H9 (cell line): ENCODE measurements around the gene THSD4. TPM values are rescaled to one million over a fixed set of nuclear protein-coding genes. Genes with fewer than 3 reads are reported as not detected.

ENCODE experiments used
- DNase-seq: peaks from one replicate; pipeline ENCODE4 v3.0.0-alpha.2; 2017
- H2AFZ ChIP-seq: one replicate; pipeline ENCODE4 v1.6.1; 2013; ENCODE audit warnings: mild to moderate bottlenecking, low read length, control low read depth, moderate library complexity
- H2AK5ac ChIP-seq: 2 replicates; pipeline ENCODE4 v1.6.1; 2013; ENCODE audit warnings: low read length, control low read depth, mixed read lengths; ENCODE audit not compliant: insufficient read length
- H2BK120ac ChIP-seq: one replicate; pipeline ENCODE4 v1.6.1; 2013; ENCODE audit warnings: low read depth, mild to moderate bottlenecking, low read length, control low read depth, inconsistent platforms; ENCODE audit not compliant: poor library complexity, severe bottlenecking
- H2BK12ac ChIP-seq: 2 replicates; pipeline ENCODE4 v1.6.1; 2013; ENCODE audit warnings: low read length, control low read depth, mixed read lengths, low read depth; ENCODE audit not compliant: insufficient read length
- H2BK15ac ChIP-seq: 2 replicates; pipeline ENCODE4 v1.6.1; 2013; ENCODE audit warnings: low read depth, low read length, control low read depth
- H2BK20ac ChIP-seq: one replicate; pipeline ENCODE4 v1.6.1; 2013; ENCODE audit warnings: low read depth, mild to moderate bottlenecking, low read length, control low read depth, inconsistent platforms; ENCODE audit not compliant: poor library complexity, severe bottlenecking
- H2BK5ac ChIP-seq: 2 replicates; pipeline ENCODE4 v1.6.1; 2013; ENCODE audit warnings: low read length, control low read depth, mixed read lengths; ENCODE audit not compliant: insufficient read length
- H3K14ac ChIP-seq: 2 replicates; pipeline ENCODE4 v1.6.1; 2013; ENCODE audit warnings: low read length, control low read depth; ENCODE audit not compliant: insufficient read depth
- H3K18ac ChIP-seq: 2 replicates; pipeline ENCODE4 v1.6.1; 2013; ENCODE audit warnings: low read depth, mild to moderate bottlenecking, mixed read lengths, low read length, control low read depth; ENCODE audit not compliant: insufficient read length
- H3K23ac ChIP-seq: 2 replicates; pipeline ENCODE4 v1.6.1; 2013; ENCODE audit warnings: low read length, control low read depth, mixed read lengths, low read depth; ENCODE audit not compliant: insufficient read length
- H3K23me2 ChIP-seq: 2 replicates; pipeline ENCODE4 v1.6.1; 2013; ENCODE audit warnings: low read depth, mild to moderate bottlenecking, mixed read lengths, low read length, control low read depth; ENCODE audit not compliant: insufficient read length, poor library complexity, severe bottlenecking
- H3K27ac ChIP-seq: 2 replicates; pipeline ENCODE4 v1.5.1; 2013; ENCODE audit warnings: low read length, control low read depth, mixed read lengths, low read depth; ENCODE audit not compliant: insufficient read length
- H3K27me3 ChIP-seq: 2 replicates; pipeline ENCODE4 v1.6.1; 2013; ENCODE audit warnings: low read length, control low read depth, inconsistent platforms; ENCODE audit not compliant: insufficient read depth
- H3K4ac ChIP-seq: 2 replicates; pipeline ENCODE4 v1.6.1; 2013; ENCODE audit warnings: low read depth, mild to moderate bottlenecking, control low read depth, inconsistent platforms, low read length, moderate library complexity
- H3K4me1 ChIP-seq: 2 replicates; pipeline ENCODE4 v1.6.1; 2013; ENCODE audit warnings: low read length, control low read depth, inconsistent platforms; ENCODE audit not compliant: insufficient read depth
- H3K4me2 ChIP-seq: 2 replicates; pipeline ENCODE4 v1.6.1; 2013; ENCODE audit warnings: low read length, control low read depth, mixed read lengths; ENCODE audit not compliant: insufficient read length, insufficient read depth
- H3K56ac ChIP-seq: 2 replicates; pipeline ENCODE4 v1.6.1; 2013; ENCODE audit warnings: low read depth, mild to moderate bottlenecking, mixed read lengths, low read length, control low read depth; ENCODE audit not compliant: insufficient read length
- H3K79me1 ChIP-seq: 2 replicates; pipeline ENCODE4 v1.6.1; 2013; ENCODE audit warnings: low read depth, mild to moderate bottlenecking, moderate library complexity, low read length, control low read depth, inconsistent platforms; ENCODE audit not compliant: insufficient read depth, poor library complexity, severe bottlenecking
- H3K79me2 ChIP-seq: 2 replicates; pipeline ENCODE4 v1.6.1; 2013; ENCODE audit warnings: low read length, control low read depth, inconsistent platforms; ENCODE audit not compliant: insufficient read depth
- H3K9ac ChIP-seq: 2 replicates; pipeline ENCODE4 v1.6.1; 2013; ENCODE audit warnings: low read length, control low read depth, mixed read lengths; ENCODE audit not compliant: insufficient read length; ENCODE audit errors: extremely low read depth
- H3K9me3 ChIP-seq: one replicate; pipeline ENCODE4 v1.6.1; 2013; ENCODE audit warnings: low read depth, low read length, inconsistent platforms; ENCODE audit not compliant: control insufficient read depth
- H3T11ph ChIP-seq: one replicate; pipeline ENCODE4 v1.6.1; 2013; ENCODE audit warnings: mild to moderate bottlenecking, low read length, control low read depth, inconsistent platforms
- H4K20me1 ChIP-seq: one replicate; pipeline ENCODE4 v1.6.1; 2013; ENCODE audit not compliant: control insufficient read depth, insufficient read length, insufficient read depth
- H4K5ac ChIP-seq: 2 replicates; pipeline ENCODE4 v1.6.1; 2013; ENCODE audit warnings: low read depth, mild to moderate bottlenecking, mixed read lengths, low read length, control low read depth; ENCODE audit not compliant: insufficient read length
- H4K8ac ChIP-seq: replicated peaks from 2 replicates; pipeline ENCODE4 v1.6.1; 2013; ENCODE audit warnings: low read length, control low read depth, mixed read lengths, low read depth; ENCODE audit not compliant: insufficient read length
- H4K91ac ChIP-seq: 2 replicates; pipeline ENCODE4 v1.6.1; 2013; ENCODE audit warnings: low read depth, mild to moderate bottlenecking, moderate library complexity, mixed read lengths, low read length, control low read depth; ENCODE audit not compliant: insufficient read length
- H3K27ac Mint-ChIP-seq, 3 experiments: 2 replicates in 2 of 3; 3 replicates in 1 of 3; pipeline ENCODE4 v1.8.0; 2020 to 2021; ENCODE audit warnings: mixed read lengths in 3 of 3, mild to moderate bottlenecking in 1 of 3, moderate library complexity in 1 of 3
- H3K27me3 Mint-ChIP-seq: 2 replicates; pipeline ENCODE4 v1.8.0; 2021; ENCODE audit warnings: low read depth, mild to moderate bottlenecking, moderate library complexity, mixed read lengths
- H3K36me3 Mint-ChIP-seq, 3 experiments: 2 replicates in 2 of 3; 3 replicates in 1 of 3; pipeline ENCODE4 v1.8.0; 2020 to 2021; ENCODE audit warnings: low read depth in 3 of 3, mixed read lengths in 3 of 3; ENCODE audit not compliant: insufficient read depth in 1 of 3
- H3K4me1 Mint-ChIP-seq, 2 experiments: 2 replicates each; pipeline ENCODE4 v1.8.0; 2020; ENCODE audit warnings: mixed read lengths in 2 of 2
- H3K4me3 Mint-ChIP-seq, 2 experiments: 2 replicates in 1 of 2; 3 replicates in 1 of 2; pipeline ENCODE4 v1.8.0; 2020 to 2021; ENCODE audit warnings: mild to moderate bottlenecking in 2 of 2, mixed read lengths in 2 of 2, moderate library complexity in 1 of 2
- H3K9me3 Mint-ChIP-seq, 2 experiments: 2 replicates in 1 of 2; 3 replicates in 1 of 2; pipeline ENCODE4 v1.8.0; 2020; ENCODE audit warnings: mild to moderate bottlenecking in 2 of 2, mixed read lengths in 2 of 2, moderate library complexity in 1 of 2
- WGBS: extraction: QIAGEN DNeasy Blood & Tissue Kit; methylation state at CpG from one replicate; pipeline ENCODE4 v1.1.7; 2013; ENCODE audit warnings: missing lambda C conversion rate, low lambda C conversion rate, mixed read lengths; ENCODE audit not compliant: insufficient read length; ENCODE audit errors: extremely low coverage; 5-methylcytosine and 5-hydroxymethylcytosine counted together
- total RNA-seq: library from RNA; stranded (reverse); gene quantifications from 2 replicates; pipeline ENCODE4 v1.2.1, GENCODE V29; 2021
- TF ChIP-seq, protein P1 (sequence below): fragments of 200-600 bp; sonication (generic); conservative IDR thresholded peaks from 3 replicates; pipeline ENCODE4 v1.8.0; 2021; ENCODE audit warnings: antibody characterized with exemption, mild to moderate bottlenecking

Gene THSD4
- total RNA-seq, 1 experiment from 2014 or later: 5.5 TPM

DNA sequence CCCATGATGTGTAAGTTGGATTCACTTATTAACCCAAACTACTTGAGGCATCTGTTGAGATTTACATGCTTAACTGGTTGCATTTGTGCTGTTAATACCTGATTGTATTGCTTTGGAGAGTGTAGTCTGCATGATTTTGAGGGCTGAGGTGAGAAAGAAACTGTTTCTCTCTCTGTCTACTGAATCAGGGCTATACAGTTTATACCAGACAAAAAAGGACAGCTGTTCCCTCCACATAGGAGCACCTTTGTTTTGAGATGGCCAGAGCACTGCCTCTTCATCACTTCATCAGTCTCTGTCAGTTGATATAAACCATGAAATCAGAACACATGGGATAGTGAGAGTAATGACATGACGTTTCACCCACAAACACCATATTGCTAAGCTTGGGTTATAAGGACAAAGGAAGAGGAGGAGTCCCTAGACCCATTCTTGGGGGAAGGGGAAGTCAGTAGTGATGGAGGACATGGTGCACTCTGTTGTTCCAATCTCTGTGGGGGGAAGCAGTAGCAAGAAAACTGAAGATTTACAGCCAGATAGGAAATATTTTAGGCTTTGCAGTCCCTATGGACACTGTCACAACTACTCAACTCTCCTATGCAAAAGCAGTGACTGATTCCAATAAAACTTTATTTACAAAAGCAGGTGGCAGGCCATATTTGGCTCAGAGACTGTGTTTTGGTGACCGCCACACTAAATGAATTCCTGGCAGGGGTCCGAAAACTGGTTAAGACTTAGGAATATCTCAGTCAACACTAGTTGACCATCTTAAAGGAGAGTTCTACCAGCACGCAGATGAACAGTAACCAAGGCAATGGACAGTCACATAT lies 571.2 kb downstream of the THSD4 start:
- Mint-ChIP-seq H3K4me3 (no peak overlapping the region), H3K9me3 (peaks cover 9 to 10% of the 10 kb centered on the region in 2 experiments), H3K4me1 (peaks cover 3 to 5% of the 10 kb centered on the region in 2 experiments; a peak in 1 of 4 replicates), H3K27me3 (no peaks in the 10 kb centered on the region), H3K27ac (no peak overlapping the region), H3K36me3 (peaks cover 3 to 10% (median 5%) of the 10 kb centered on the region in 3 experiments; a peak in 5 of 7 replicates)
- no peak overlapping the region for H3K27ac ChIP-seq
- H3K79me1 ChIP-seq: no peaks in the 10 kb centered on the region
- no peaks in the 10 kb centered on the region for H4K20me1 ChIP-seq
- no peak overlapping the region for H3K4me2 ChIP-seq
- H4K8ac ChIP-seq: no peak overlapping the region
- H4K5ac ChIP-seq: no peak overlapping the region
- H3T11ph ChIP-seq: no peak overlapping the region
- no peak overlapping the region for H4K91ac ChIP-seq
- TF ChIP-seq, protein P1, sequence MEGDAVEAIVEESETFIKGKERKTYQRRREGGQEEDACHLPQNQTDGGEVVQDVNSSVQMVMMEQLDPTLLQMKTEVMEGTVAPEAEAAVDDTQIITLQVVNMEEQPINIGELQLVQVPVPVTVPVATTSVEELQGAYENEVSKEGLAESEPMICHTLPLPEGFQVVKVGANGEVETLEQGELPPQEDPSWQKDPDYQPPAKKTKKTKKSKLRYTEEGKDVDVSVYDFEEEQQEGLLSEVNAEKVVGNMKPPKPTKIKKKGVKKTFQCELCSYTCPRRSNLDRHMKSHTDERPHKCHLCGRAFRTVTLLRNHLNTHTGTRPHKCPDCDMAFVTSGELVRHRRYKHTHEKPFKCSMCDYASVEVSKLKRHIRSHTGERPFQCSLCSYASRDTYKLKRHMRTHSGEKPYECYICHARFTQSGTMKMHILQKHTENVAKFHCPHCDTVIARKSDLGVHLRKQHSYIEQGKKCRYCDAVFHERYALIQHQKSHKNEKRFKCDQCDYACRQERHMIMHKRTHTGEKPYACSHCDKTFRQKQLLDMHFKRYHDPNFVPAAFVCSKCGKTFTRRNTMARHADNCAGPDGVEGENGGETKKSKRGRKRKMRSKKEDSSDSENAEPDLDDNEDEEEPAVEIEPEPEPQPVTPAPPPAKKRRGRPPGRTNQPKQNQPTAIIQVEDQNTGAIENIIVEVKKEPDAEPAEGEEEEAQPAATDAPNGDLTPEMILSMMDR: no peak
- no peak overlapping the region for H2BK12ac ChIP-seq
- H3K9ac ChIP-seq: no peak overlapping the region
- H2BK20ac ChIP-seq: no peak overlapping the region
- WGBS: no CpG with 5 or more reads among the region's 4 CpGs
- no peak overlapping the region for H2BK120ac ChIP-seq
- no peak overlapping the region for H3K14ac ChIP-seq
- H2AK5ac ChIP-seq: no peak overlapping the region
- H2AFZ ChIP-seq: no peak overlapping the region
- no peak for DNase-seq
- H3K9me3 ChIP-seq: no peaks in the 10 kb centered on the region
- no peak overlapping the region for H3K18ac ChIP-seq
- H3K23me2 ChIP-seq: no peaks in the 10 kb centered on the region
- no peaks in the 10 kb centered on the region for H3K79me2 ChIP-seq
- H3K4ac ChIP-seq: no peak overlapping the region
- no peak overlapping the region for H3K56ac ChIP-seq
- H2BK5ac ChIP-seq: no peak overlapping the region
- no peaks in the 10 kb centered on the region for H3K27me3 ChIP-seq
- no peak overlapping the region for H3K23ac ChIP-seq
- H3K4me1 ChIP-seq: no peaks in the 10 kb centered on the region
- no peak overlapping the region for H2BK15ac ChIP-seq
